C4-2B (cell line): ENCODE data around the gene PARP3.

ENCODE experiments used
- ZFX ChIP-seq: fragments of 450-650 bp; IDR thresholded peaks from 2 replicates; pipeline ENCODE4 v1.6.1; 2017
- TF ChIP-seq, protein P1 (sequence below): fragments of 450-650 bp; conservative IDR thresholded peaks from 2 replicates; pipeline ENCODE4 v1.5.1; 2017; ENCODE audit warnings: mild to moderate bottlenecking

DNA sequence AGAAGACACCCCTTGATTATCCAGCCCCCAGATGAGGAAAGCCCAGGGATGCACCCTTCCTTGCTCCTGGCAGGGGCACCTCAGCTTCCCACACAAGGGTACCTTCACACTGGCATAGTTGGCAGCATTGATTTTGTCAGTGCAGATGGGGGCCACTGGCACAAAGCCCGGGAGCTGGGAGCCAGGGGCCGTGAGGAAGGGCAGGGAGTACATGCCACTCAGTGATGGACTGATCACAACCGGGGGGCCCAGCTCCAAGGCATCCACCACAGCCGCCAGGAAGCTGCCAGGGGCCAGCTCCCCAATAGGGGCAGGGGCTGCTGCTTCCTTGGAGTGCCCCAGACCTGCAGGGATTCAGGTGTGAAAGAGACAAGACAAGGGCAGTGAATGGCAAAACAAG is 27.7 kb downstream of the PARP3 start:
- TF ChIP-seq, protein P1, sequence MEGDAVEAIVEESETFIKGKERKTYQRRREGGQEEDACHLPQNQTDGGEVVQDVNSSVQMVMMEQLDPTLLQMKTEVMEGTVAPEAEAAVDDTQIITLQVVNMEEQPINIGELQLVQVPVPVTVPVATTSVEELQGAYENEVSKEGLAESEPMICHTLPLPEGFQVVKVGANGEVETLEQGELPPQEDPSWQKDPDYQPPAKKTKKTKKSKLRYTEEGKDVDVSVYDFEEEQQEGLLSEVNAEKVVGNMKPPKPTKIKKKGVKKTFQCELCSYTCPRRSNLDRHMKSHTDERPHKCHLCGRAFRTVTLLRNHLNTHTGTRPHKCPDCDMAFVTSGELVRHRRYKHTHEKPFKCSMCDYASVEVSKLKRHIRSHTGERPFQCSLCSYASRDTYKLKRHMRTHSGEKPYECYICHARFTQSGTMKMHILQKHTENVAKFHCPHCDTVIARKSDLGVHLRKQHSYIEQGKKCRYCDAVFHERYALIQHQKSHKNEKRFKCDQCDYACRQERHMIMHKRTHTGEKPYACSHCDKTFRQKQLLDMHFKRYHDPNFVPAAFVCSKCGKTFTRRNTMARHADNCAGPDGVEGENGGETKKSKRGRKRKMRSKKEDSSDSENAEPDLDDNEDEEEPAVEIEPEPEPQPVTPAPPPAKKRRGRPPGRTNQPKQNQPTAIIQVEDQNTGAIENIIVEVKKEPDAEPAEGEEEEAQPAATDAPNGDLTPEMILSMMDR = no peak
- TF ChIP-seq ZFX = no peak
